Measurements from ENCODE around the gene NGF. TPM values are rescaled to one million over a fixed set of nuclear protein-coding genes. Genes with fewer than 3 reads are reported as not detected.

NGF gene
- total RNA-seq, 4 donors from 2014 or later = not detected

GRCh38 chr1:115356356-115356755 lies 18.3 kb upstream of the NGF start:
- H3K27ac ChIP-seq = no peak overlapping the region
- no peaks in the 10 kb centered on the region for H3K27me3 ChIP-seq
- H3K9me3 ChIP-seq = no peaks in the 10 kb centered on the region
- no peaks in the 10 kb centered on the region for H3K36me3 ChIP-seq
- H3K4me1 ChIP-seq = no peaks in the 10 kb centered on the region
- DNase-seq = no peak
- no peak for TF ChIP-seq POLR2A (IDR thresholded peaks at IDR 0.05)
- TF ChIP-seq CTCF (IDR thresholded peaks at IDR 0.05) = no peak
- H3K4me3 ChIP-seq = no peak overlapping the region

- Histone ChIP-seq H3K27me3 (no peaks in the 10 kb centered on the region), H3K4me1 (no peaks in the 10 kb centered on the region), H3K9me3 (no peaks in the 10 kb centered on the region), H3K27ac (no peak overlapping the region), H3K36me3 (no peaks in the 10 kb centered on the region), H3K4me3 (no peak overlapping the region)
- no peak for DNase-seq
- TF ChIP-seq CTCF (IDR thresholded peaks at IDR 0.05) (no peak), POLR2A (IDR thresholded peaks at IDR 0.05) (no peak)
These were observed 17.0 kb upstream of the NGF start for GRCh38 chr1:115355069-115355468.

- no peak for DNase-seq
- Histone ChIP-seq H3K4me3 (no peak overlapping the region), H3K36me3 (no peaks in the 10 kb centered on the region), H3K9me3 (no peaks in the 10 kb centered on the region), H3K4me1 (no peaks in the 10 kb centered on the region), H3K27ac (no peak overlapping the region), H3K27me3 (no peaks in the 10 kb centered on the region)
- TF ChIP-seq CTCF (IDR thresholded peaks at IDR 0.05) = no peak
- TF ChIP-seq POLR2A (IDR thresholded peaks at IDR 0.05) = no peak
These were observed 13.1 kb upstream of the NGF start for GRCh38 chr1:115351143-115351542.

- Histone ChIP-seq H3K9me3 (no peaks in the 10 kb centered on the region), H3K4me1 (no peaks in the 10 kb centered on the region), H3K27ac (no peak overlapping the region), H3K27me3 (no peaks in the 10 kb centered on the region), H3K36me3 (no peaks in the 10 kb centered on the region), H3K4me3 (no peak overlapping the region)
- no peak for DNase-seq
- TF ChIP-seq POLR2A (IDR thresholded peaks at IDR 0.05) (no peak), CTCF (IDR thresholded peaks at IDR 0.05) (no peak)
These were observed 10.6 kb upstream of the NGF start for GRCh38 chr1:115348636-115349035.

GRCh38 chr1:115347282-115347681 lies 9.2 kb upstream of the NGF start:
- H3K27ac ChIP-seq = no peak overlapping the region
- H3K4me1 ChIP-seq = no peaks in the 10 kb centered on the region
- no peaks in the 10 kb centered on the region for H3K9me3 ChIP-seq
- H3K36me3 ChIP-seq = no peaks in the 10 kb centered on the region
- no peak for TF ChIP-seq CTCF (IDR thresholded peaks at IDR 0.05)
- no peak for TF ChIP-seq POLR2A (IDR thresholded peaks at IDR 0.05)
- no peak overlapping the region for H3K4me3 ChIP-seq
- H3K27me3 ChIP-seq = no peaks in the 10 kb centered on the region
- no peak for DNase-seq

- Histone ChIP-seq H3K27me3 (peaks cover 0 to 2% of the 10 kb centered on the region in 2 donors), H3K4me3 (no peak overlapping the region), H3K36me3 (no peaks in the 10 kb centered on the region), H3K9me3 (no peaks in the 10 kb centered on the region), H3K4me1 (no peaks in the 10 kb centered on the region), H3K27ac (no peak overlapping the region)
- no peak for DNase-seq
- no peak for TF ChIP-seq POLR2A (IDR thresholded peaks at IDR 0.05)
- TF ChIP-seq CTCF (IDR thresholded peaks at IDR 0.05) = no peak
These were observed 5.2 kb upstream of the NGF start for GRCh38 chr1:115343200-115343737.
